ENCODE data around the gene CHRM1. TPM values are rescaled to one million over a fixed set of nuclear protein-coding genes. Genes with fewer than 3 reads are reported as not detected.

Gene CHRM1
- total and polyA plus RNA-seq, 2 of the 13 experiments (the other 11 are each of a cell fraction or from before 2014, with no cell fraction given), result not detected

DNA sequence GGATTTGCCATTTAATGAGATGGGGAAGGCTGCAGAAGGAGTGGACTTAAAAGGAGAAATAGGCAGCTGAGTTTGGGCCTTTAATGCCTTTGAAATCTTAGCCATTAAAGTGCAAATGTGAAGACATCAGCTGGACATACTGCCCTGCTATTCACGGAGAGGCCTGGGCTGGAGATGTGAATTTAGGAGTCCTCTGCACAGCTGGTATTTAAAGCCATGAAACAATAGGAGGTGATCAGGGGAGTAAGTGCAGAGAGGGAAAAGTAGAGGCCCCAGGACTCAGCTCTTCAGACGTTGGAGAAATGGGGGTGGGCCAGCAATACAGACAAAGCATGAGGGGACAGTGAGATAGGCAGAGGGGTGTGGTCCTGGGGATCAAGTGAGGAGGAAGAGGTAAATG is 23.9 kb downstream of the CHRM1 start:
- POLR2A ChIA-PET, result no interaction called here
- Histone ChIP-seq H3K9ac (ENCODE audit: insufficient read depth, low read depth, low read length) (no peak overlapping the region), H3K27me3 (ENCODE audit: control insufficient read depth in 1 of 2, insufficient read depth in 2 of 2, low read length in 2 of 2) (peaks cover 1 to 15% of the 10 kb centered on the region in 2 experiments; a peak in 4 of 5 replicates), H3K79me2 (ENCODE audit: insufficient read depth, low read length) (no peaks in the 10 kb centered on the region), H4K20me1 (ENCODE audit: insufficient read depth, low read length) (no peaks in the 10 kb centered on the region), H3K9me3 (ENCODE audit: low read length) (no peaks in the 10 kb centered on the region), H3K4me1 (ENCODE audit: insufficient read depth, low read length) (peaks cover 8% of the 10 kb centered on the region), H3K4me3 (replicated peaks in 1 of 3; ENCODE audit: insufficient read depth in 1 of 3, low read depth in 2 of 3, low read length in 3 of 3) (no peak overlapping the region), H3K27ac (ENCODE audit: extremely low read length, insufficient read depth, low read length) (no peak overlapping the region), H3K36me3 (replicated peaks in 1 of 2; ENCODE audit: control insufficient read depth in 1 of 2, insufficient read depth in 2 of 2, low read length in 2 of 2) (no peaks in the 10 kb centered on the region), H2AFZ (ENCODE audit: low read length) (no peak overlapping the region), H3K4me2 (ENCODE audit: low read depth, low read length) (no peak overlapping the region)
- DNase-seq (ENCODE audit: low spot score) (no peak), ATAC-seq (no peak), FAIRE-seq (no peak)
- intact Hi-C loops (cut with micrococcal nuclease; ENCODE audit: unreplicated experiment) (no loop called here), in situ Hi-C loops (cut with HindIII; ENCODE audit: extremely low pct_ligation_motif_present, low pct_unique_long_range_greater_than_20kb) (no loop called here)
- no peak for TF ChIP-seq SNAI1 (CRISPR knock-in tag; IDR thresholded peaks at IDR 0.05; ENCODE audit: borderline replicate concordance)
- TF ChIP-seq ARNTL (CRISPR knock-in tag; IDR thresholded peaks at IDR 0.05), result no peak
- no peak for TF ChIP-seq SMC3 (IDR thresholded peaks at IDR 0.05; ENCODE audit: low read length)
- TF ChIP-seq MBD4 (IDR thresholded peaks at IDR 0.05; ENCODE audit: borderline replicate concordance, low read length), result no peak
- CTCF ChIA-PET (ENCODE audit: low intra/inter-chr PET ratio, low total read pairs), result no interaction called here
- 13% methylated on average over 2 of the region's 2 CpGs for WGBS (ENCODE audit: low lambda C conversion rate)
- BruUV-seq (replicated peaks), result no TSS peak

DNA sequence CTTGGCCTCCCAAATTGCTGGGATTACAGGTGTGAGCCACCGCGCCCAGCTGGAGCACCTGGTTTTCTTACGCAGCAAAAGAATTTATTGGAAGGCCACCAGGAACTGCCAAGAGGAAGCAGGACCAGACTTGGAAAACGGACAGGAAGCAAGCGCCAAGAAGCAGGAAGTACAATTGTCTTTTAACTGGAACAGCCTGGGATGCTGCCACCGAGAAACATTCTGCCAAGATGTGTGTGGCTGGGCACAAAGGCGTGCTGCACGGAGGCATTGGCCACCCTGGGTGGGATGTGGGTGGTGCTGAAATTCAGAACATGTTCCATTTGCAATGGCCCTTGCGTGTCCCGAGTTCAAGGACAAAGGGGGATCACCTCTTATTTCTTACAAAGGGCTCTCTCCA is 25.1 kb downstream of the CHRM1 start:
- ChIA-PET CTCF (ENCODE audit: low intra/inter-chr PET ratio, low total read pairs) (no interaction called here), POLR2A (no interaction called here)
- Histone ChIP-seq H3K4me1 (ENCODE audit: insufficient read depth, low read length) (peaks cover 18% of the 10 kb centered on the region), H3K79me2 (ENCODE audit: insufficient read depth, low read length) (no peaks in the 10 kb centered on the region), H3K4me3 (replicated peaks in 1 of 3; ENCODE audit: insufficient read depth in 1 of 3, low read depth in 2 of 3, low read length in 3 of 3) (no peak overlapping the region), H3K27ac (ENCODE audit: extremely low read length, insufficient read depth, low read length) (no peak overlapping the region), H3K9me3 (ENCODE audit: low read length) (no peaks in the 10 kb centered on the region), H3K4me2 (ENCODE audit: low read depth, low read length) (no peak overlapping the region), H4K20me1 (ENCODE audit: insufficient read depth, low read length) (no peaks in the 10 kb centered on the region), H3K27me3 (ENCODE audit: control insufficient read depth in 1 of 2, insufficient read depth in 2 of 2, low read length in 2 of 2) (peaks cover 1 to 8% of the 10 kb centered on the region in 2 experiments; a peak in 3 of 5 replicates), H2AFZ (ENCODE audit: low read length) (no peak overlapping the region), H3K36me3 (replicated peaks in 1 of 2; ENCODE audit: control insufficient read depth in 1 of 2, insufficient read depth in 2 of 2, low read length in 2 of 2) (no peaks in the 10 kb centered on the region), H3K9ac (ENCODE audit: insufficient read depth, low read depth, low read length) (no peak overlapping the region)
- ATAC-seq (no peak), FAIRE-seq (no peak), DNase-seq (ENCODE audit: low spot score) (no peak)
- in situ Hi-C loops (cut with HindIII; ENCODE audit: extremely low pct_ligation_motif_present, low pct_unique_long_range_greater_than_20kb), result no loop called here
- WGBS (ENCODE audit: low lambda C conversion rate), result 63% methylated on average over 10 of the region's 10 CpGs
- BruUV-seq (replicated peaks), result no TSS peak
- intact Hi-C loops (cut with micrococcal nuclease; ENCODE audit: unreplicated experiment), result no loop called here
- TF ChIP-seq, protein P1, sequence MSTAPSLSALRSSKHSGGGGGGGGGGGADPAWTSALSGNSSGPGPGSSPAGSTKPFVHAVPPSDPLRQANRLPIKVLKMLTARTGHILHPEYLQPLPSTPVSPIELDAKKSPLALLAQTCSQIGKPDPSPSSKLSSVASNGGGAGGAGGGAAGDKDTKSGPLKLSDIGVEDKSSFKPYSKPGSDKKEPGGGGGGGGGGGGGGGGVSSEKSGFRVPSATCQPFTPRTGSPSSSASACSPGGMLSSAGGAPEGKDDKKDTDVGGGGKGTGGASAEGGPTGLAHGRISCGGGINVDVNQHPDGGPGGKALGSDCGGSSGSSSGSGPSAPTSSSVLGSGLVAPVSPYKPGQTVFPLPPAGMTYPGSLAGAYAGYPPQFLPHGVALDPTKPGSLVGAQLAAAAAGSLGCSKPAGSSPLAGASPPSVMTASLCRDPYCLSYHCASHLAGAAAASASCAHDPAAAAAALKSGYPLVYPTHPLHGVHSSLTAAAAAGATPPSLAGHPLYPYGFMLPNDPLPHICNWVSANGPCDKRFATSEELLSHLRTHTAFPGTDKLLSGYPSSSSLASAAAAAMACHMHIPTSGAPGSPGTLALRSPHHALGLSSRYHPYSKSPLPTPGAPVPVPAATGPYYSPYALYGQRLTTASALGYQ (CRISPR knock-in tag; IDR thresholded peaks at IDR 0.05), result no peak
- TF ChIP-seq KLF15 (CRISPR knock-in tag; IDR thresholded peaks at IDR 0.05; ENCODE audit: borderline replicate concordance) (no peak), BHLHE40 (IDR thresholded peaks at IDR 0.05; ENCODE audit: low read length) (no peak), TBL1XR1 (IDR thresholded peaks at IDR 0.05; ENCODE audit: borderline replicate concordance, low read length, partially characterized antibody) (no peak), PHF21A (CRISPR knock-in tag; IDR thresholded peaks at IDR 0.05) (no peak), ETV6 (CRISPR knock-in tag; conservative IDR thresholded peaks at IDR 0.05) (no peak), KDM6A (CRISPR knock-in tag; IDR thresholded peaks at IDR 0.05; ENCODE audit: low read depth) (no peak)
- TF ChIP-seq, protein P2, sequence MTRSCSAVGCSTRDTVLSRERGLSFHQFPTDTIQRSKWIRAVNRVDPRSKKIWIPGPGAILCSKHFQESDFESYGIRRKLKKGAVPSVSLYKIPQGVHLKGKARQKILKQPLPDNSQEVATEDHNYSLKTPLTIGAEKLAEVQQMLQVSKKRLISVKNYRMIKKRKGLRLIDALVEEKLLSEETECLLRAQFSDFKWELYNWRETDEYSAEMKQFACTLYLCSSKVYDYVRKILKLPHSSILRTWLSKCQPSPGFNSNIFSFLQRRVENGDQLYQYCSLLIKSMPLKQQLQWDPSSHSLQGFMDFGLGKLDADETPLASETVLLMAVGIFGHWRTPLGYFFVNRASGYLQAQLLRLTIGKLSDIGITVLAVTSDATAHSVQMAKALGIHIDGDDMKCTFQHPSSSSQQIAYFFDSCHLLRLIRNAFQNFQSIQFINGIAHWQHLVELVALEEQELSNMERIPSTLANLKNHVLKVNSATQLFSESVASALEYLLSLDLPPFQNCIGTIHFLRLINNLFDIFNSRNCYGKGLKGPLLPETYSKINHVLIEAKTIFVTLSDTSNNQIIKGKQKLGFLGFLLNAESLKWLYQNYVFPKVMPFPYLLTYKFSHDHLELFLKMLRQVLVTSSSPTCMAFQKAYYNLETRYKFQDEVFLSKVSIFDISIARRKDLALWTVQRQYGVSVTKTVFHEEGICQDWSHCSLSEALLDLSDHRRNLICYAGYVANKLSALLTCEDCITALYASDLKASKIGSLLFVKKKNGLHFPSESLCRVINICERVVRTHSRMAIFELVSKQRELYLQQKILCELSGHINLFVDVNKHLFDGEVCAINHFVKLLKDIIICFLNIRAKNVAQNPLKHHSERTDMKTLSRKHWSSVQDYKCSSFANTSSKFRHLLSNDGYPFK (CRISPR knock-in tag; IDR thresholded peaks at IDR 0.05; ENCODE audit: borderline replicate concordance), result no peak
- TF ChIP-seq, protein P3, sequence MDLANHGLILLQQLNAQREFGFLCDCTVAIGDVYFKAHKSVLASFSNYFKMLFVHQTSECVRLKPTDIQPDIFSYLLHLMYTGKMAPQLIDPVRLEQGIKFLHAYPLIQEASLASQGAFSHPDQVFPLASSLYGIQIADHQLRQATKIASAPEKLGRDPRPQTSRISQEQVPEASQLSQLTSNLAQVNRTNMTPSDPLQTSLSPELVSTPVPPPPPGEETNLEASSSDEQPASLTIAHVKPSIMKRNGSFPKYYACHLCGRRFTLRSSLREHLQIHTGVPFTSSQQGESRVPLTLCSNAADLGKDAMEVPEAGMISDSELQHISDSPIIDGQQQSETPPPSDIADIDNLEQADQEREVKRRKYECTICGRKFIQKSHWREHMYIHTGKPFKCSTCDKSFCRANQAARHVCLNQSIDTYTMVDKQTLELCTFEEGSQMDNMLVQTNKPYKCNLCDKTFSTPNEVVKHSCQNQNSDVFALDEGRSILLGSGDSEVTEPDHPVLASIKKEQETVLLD (CRISPR knock-in tag; IDR thresholded peaks at IDR 0.05; ENCODE audit: low read depth), result no peak

Data from HepG2 (cell line).